Mammary epithelial cell (primary cell): ENCODE measurements around the gene RAET1G.

Source experiments
- CTCF ChIP-seq, 2 donors: IDR thresholded peaks in 1 of 2; conservative IDR thresholded peaks in 1 of 2; 2 replicates each; pipeline ENCODE4 v1.5.1; 2011 to 2012; ENCODE audit warnings: inconsistent platforms in 2 of 2, low read length in 2 of 2, mild to moderate bottlenecking in 2 of 2, control low read depth in 1 of 2, low read depth in 1 of 2; ENCODE audit not compliant: insufficient read depth in 1 of 2; ENCODE audit errors: extremely low read depth in 1 of 2
- EZH2 ChIP-seq: IDR thresholded peaks from 2 replicates; pipeline ENCODE4 v1.6.1; 2012; ENCODE audit warnings: low read length, inconsistent platforms, borderline replicate concordance

DNA sequence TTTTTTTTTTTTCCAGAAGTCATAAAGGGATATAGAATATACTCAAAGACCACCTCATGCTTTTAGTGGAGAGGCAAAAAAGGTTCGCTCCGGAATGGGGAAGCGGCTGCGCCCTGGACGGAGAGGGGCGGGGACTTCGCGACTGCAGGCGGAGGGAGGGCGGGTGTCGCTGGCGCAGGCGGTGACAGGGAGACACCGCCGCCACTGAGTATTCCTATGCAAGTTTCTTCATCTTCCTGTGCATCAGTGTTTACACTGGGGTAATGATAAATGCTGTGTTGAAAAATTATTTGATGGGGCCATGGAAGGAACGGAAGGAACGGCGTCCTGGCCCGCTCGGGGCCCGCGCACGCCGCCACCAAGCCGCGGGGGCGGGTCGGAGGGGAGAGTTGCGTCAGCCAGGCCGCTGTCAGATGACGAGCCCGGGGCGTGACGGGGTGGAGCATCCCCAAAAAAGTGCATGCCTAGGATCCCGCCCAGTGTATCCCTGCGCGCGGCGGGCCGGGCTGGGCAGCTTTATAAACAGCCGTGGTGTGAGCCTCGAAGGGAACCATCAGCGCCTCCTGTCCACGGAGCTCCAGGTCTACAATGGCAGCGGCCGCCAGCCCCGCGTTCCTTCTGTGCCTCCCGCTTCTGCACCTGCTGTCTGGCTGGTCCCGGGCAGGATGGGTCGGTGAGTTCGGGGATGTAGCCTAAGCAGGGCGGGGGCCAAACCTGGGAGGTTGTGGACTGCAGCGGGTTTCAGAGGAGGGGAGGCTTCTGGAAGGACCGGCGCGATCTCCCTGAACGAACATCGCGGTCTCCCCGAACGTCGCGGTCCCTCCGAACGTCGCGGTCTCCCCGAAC lies 40.8 kb upstream of the RAET1G start, which contains the start of gene ULBP1:
- peak in 1 of 2 donors; percentile 29 for TF ChIP-seq CTCF (conservative IDR thresholded peaks at IDR 0.05 in 1 of 2, IDR thresholded peaks at IDR 0.05 in 1 of 2; ENCODE audit: extremely low read depth in 1 of 2, insufficient read depth in 1 of 2, low read depth in 1 of 2, low read length in 2 of 2)
- TF ChIP-seq EZH2 = no peak
